GM12878 (cell line): ENCODE results near the gene KCND3. TPM values are rescaled to one million over a fixed set of nuclear protein-coding genes. Genes with fewer than 3 reads are reported as not detected.
A peak's percentile ranks its signal among the peaks of the same experiment; 100 is the strongest.
"Not testable (repeated sequence)": the region's sequence is repeated elsewhere in the genome, so short reads cannot be mapped to it uniquely, and the experiment has no call there.

Experiments used
- ATAC-seq: fragments of 200-7000 bp; cut with Tn5 transposase; 3 replicates; pipeline ENCODE4 v1.9.1; 2020; ENCODE audit warnings: mild to moderate bottlenecking, moderate library complexity
- BruUV-seq: library from RNA; stranded (reverse); fragments of 400-500 nt; replicated peaks from 2 replicates; lab custom pipeline; 2021; lab: Mats Ljungman, UMichigan
- CTCF ChIA-PET: fragments of 300-600 bp; sonication (Branson Sonifier 250); formaldehyde crosslinking; extraction: SDS; loops from one replicate; lab custom pipeline; 2021; ENCODE audit warnings: inconsistent platforms; lab: Yijun Ruan, JAX
- POLR2A ChIA-PET: fragments of 350-600 bp; formaldehyde crosslinking; extraction: SDS; loops from one replicate; lab custom pipeline; 2021; ENCODE audit warnings: inconsistent platforms; lab: Charles Lee
- RAD21 ChIA-PET: fragments of 300-600 bp; sonication (Branson Sonifier 250); formaldehyde crosslinking; loops from one replicate; lab custom pipeline; 2023; ENCODE audit warnings: antibody characterized with exemption; ENCODE audit not compliant: unreplicated experiment; lab: Charles Lee
- SMC1A ChIA-PET: fragments of 300-600 bp; sonication (Branson Sonifier 250); formaldehyde crosslinking; loops from one replicate; lab custom pipeline; 2023; ENCODE audit not compliant: unreplicated experiment, uncharacterized antibody; lab: Charles Lee
- DNase-seq: peaks from one replicate; pipeline ENCODE4 v3.0.0-alpha.2; 2011; ENCODE audit warnings: low read depth, low spot score
- FAIRE-seq: peaks from 3 replicates; lab custom pipeline; 2011; peaks lifted over from hg19 to GRCh38; lab: Jason Lieb, UNC
- H2AFZ ChIP-seq: 2 replicates; pipeline ENCODE4 v1.6.0; 2011; ENCODE audit warnings: low read depth, low read length, control low read depth; ENCODE audit not compliant: control insufficient read depth
- H3K27ac ChIP-seq: 2 replicates; pipeline ENCODE4 v1.5.1; 2011; ENCODE audit warnings: control low read depth; ENCODE audit not compliant: control insufficient read depth, insufficient read depth
- H3K27me3 ChIP-seq, 2 experiments: replicated peaks in 1 of 2; 2 replicates each; pipeline versions ENCODE4 v1.6.0 to v1.6.1; 2011; ENCODE audit warnings: low read length in 1 of 2; ENCODE audit not compliant: control insufficient read depth in 2 of 2, insufficient read depth in 2 of 2
- H3K36me3 ChIP-seq, 2 experiments: 2 replicates each; pipeline ENCODE4 v1.5.1; 2011; ENCODE audit warnings: low read length in 1 of 2; ENCODE audit not compliant: control insufficient read depth in 2 of 2, insufficient read depth in 2 of 2
- H3K4me1 ChIP-seq: 2 replicates; pipeline ENCODE4 v1.6.1; 2011; ENCODE audit warnings: mild to moderate bottlenecking, low read length, moderate library complexity, mixed read lengths; ENCODE audit not compliant: control insufficient read depth, insufficient read depth
- H3K4me2 ChIP-seq: 2 replicates; pipeline ENCODE4 v1.6.0; 2011; ENCODE audit warnings: control low read depth; ENCODE audit not compliant: control insufficient read depth, insufficient read depth
- H3K4me3 ChIP-seq: fragments of 200-600 bp; sonication (generic); 2 replicates; pipeline ENCODE4 v1.5.1; 2016
- H3K79me2 ChIP-seq: 2 replicates; pipeline ENCODE4 v1.6.0; 2011; ENCODE audit warnings: low read length; ENCODE audit not compliant: control insufficient read depth, insufficient read depth
- H3K9ac ChIP-seq: 2 replicates; pipeline ENCODE4 v1.8.0; 2011; ENCODE audit warnings: low read length, control low read depth, mixed read lengths; ENCODE audit not compliant: control insufficient read depth, insufficient read depth
- H3K9me3 ChIP-seq: replicated peaks from 3 replicates; pipeline ENCODE4 v1.5.1; 2011; ENCODE audit warnings: mild to moderate bottlenecking, low read length; ENCODE audit not compliant: control insufficient read depth, insufficient read depth
- H4K20me1 ChIP-seq: 2 replicates; pipeline ENCODE4 v1.6.0; 2011; ENCODE audit not compliant: control insufficient read depth, insufficient read depth
- FOS ChIP-seq: IDR thresholded peaks from 3 replicates; pipeline ENCODE4 v1.6.1; 2011; ENCODE audit warnings: borderline replicate concordance; ENCODE audit not compliant: insufficient read length; ENCODE audit errors: extremely low read depth
- HDAC6 ChIP-seq: fragments of 200-600 bp; sonication (generic); IDR thresholded peaks from one replicate; pipeline ENCODE4 v1.8.0; 2017; ENCODE audit warnings: antibody characterized with exemption; ENCODE audit not compliant: unreplicated experiment
- WGBS: methylation state at CpG from one replicate; pipeline ENCODE4 v1.1.6; 2016; ENCODE audit warnings: low lambda C conversion rate; ENCODE audit not compliant: insufficient replicate concordance, insufficient coverage; ENCODE audit errors: missing lambda C conversion rate; 5-methylcytosine and 5-hydroxymethylcytosine counted together
- in situ Hi-C: fragments of 300-500 bp; cut with MboI; formaldehyde crosslinking; loops from 9 replicates; pipeline ENCODE4 v1.14.3; 2018; ENCODE audit warnings: mixed read lengths
- intact Hi-C: fragments of 100-400 bp; cut with micrococcal nuclease; formaldehyde crosslinking; loops from one replicate; pipeline ENCODE4 v1.14.2; 2022; ENCODE audit not compliant: unreplicated experiment
- polyA plus RNA-seq, 11 experiments: library from polyadenylated mRNA; depleted of rRNA in 4 of 11; unstranded in 6 of 11; stranded (reverse) in 5 of 11; fragments of >200 nt; fragmentation: Nextera tagmentation in 4 of 11; fragmentation: Illumina TruSeq in 1 of 11; extraction: Ambion mirVana in 4 of 11; extraction: Trizol in 1 of 11; gene quantifications; 1 replicate in 1 of 11; 2 replicates in 10 of 11; pipeline versions ENCODE4 v1.2.1 to v1.2.3, GENCODE V29; 2011 to 2016; ENCODE audit warnings: inconsistent platforms in 2 of 11, missing spikeins in 2 of 11, low read depth in 1 of 11
- total RNA-seq, 4 experiments: library from RNA; depleted of rRNA in 3 of 4; stranded (reverse); fragments of >200 nt in 3 of 4; fragmentation: Illumina TruSeq in 1 of 4; extraction: Trizol in 1 of 4; gene quantifications; 2 replicates each; pipeline versions ENCODE4 v1.2.1 to v1.2.3, GENCODE V29; 2013 to 2021

Gene KCND3
- total and polyA plus RNA-seq, 10 of the 15 experiments (the other 5 are each of a cell fraction or from before 2014, with no cell fraction given): 0.02 TPM; not detected in 9

- H3K9me3 ChIP-seq, FAIRE-seq, H3K27me3 ChIP-seq, H3K4me2 ChIP-seq, H3K9ac ChIP-seq, H3K4me3 ChIP-seq, H4K20me1 ChIP-seq, in situ Hi-C loops, ATAC-seq, DNase-seq, H3K79me2 ChIP-seq, H3K27ac ChIP-seq, H2AFZ ChIP-seq, intact Hi-C loops, BruUV-seq, H3K36me3 ChIP-seq: not testable (repeated sequence)
- H3K4me1 ChIP-seq: peaks cover 11% of the 10 kb centered on the region
- ChIA-PET POLR2A (interaction anchor here (1.7 kb wide), 1 partner anchor 8 kb away, joined by 4 read pairs; no protein-coding TSS in a partner anchor), CTCF (interaction anchor here (1.2 to 12.7 kb wide), 2 partner anchors 27 to 261 kb away, joined by 5 to 135 read pairs; no protein-coding TSS in a partner anchor), RAD21 (interaction anchor here (1.0 kb wide), 1 partner anchor 28 kb away, joined by 4 read pairs; no protein-coding TSS in a partner anchor), SMC1A (interaction anchor here (2.2 to 6.5 kb wide), 2 partner anchors 28 to 40 kb away, joined by 4 to 56 read pairs; no protein-coding TSS in a partner anchor)
- WGBS: 84% methylated on average over 14 of the region's 14 CpGs
These were observed 247.2 kb downstream of the KCND3 start for GRCh38 chr1:111742292-111742691.

GRCh38 chr1:111739925-111740765 lies 249.3 kb downstream of the KCND3 start:
- Histone ChIP-seq H3K27me3 (peaks cover 0 to 8% of the 10 kb centered on the region in 2 experiments; a peak in 2 of 4 replicates), H3K36me3 (no peaks in the 10 kb centered on the region), H3K79me2 (no peaks in the 10 kb centered on the region), H3K27ac (no peak overlapping the region), H3K4me3 (peak overlapping the region; percentile 86), H2AFZ (peak overlapping the region; percentile 85), H3K9ac (no peak overlapping the region), H3K9me3 (no peaks in the 10 kb centered on the region), H4K20me1 (no peaks in the 10 kb centered on the region), H3K4me2 (peak overlapping the region; percentile 100), H3K4me1 (peaks cover 11% of the 10 kb centered on the region)
- peak; percentile 77 for FAIRE-seq
- no peak for TF ChIP-seq FOS
- TF ChIP-seq HDAC6: peak; percentile 44
- 8% methylated on average over 61 of the region's 63 CpGs for whole genome bisulfite sequencing
- CTCF ChIA-PET: interaction anchor here (1.0 to 12.7 kb wide), 7 partner anchors 9 to 232 kb away, joined by 4 to 135 read pairs (median 5); no protein-coding TSS in a partner anchor
- DNase-seq: no peak
- RAD21 ChIA-PET: interaction anchor here (1.5 to 3.9 kb wide), 5 partner anchors 11 to 233 kb away, joined by 5 to 26 read pairs (median 12); partner anchors contain the start of gene DDX20
- in situ Hi-C loops: no loop called here
- SMC1A ChIA-PET: interaction anchor here (0.9 to 4.8 kb wide), 5 partner anchors 11 to 232 kb away, joined by 3 to 31 read pairs (median 7); partner anchors contain the start of gene DDX20
- BruUV-seq: no TSS peak
- intact Hi-C loops: loop anchor here (1.0 kb wide), 1 partner anchor 15 kb away; the partner anchor contains the start of gene DDX20
- ATAC-seq: peak; percentile 1; the same call in 2 of the 3 replicates
- POLR2A ChIA-PET: interaction anchor here (1.1 kb wide), 1 partner anchor 13 kb away, joined by 3 read pairs; no protein-coding TSS in a partner anchor
